Ovary (tissue), 3 donors: ENCODE results near the gene KNDC1.

Experiments used
- CTCF ChIP-seq, 3 donors: fragments of 450-650 bp in 2 of 3; fragments of 200-600 bp in 1 of 3; IDR thresholded peaks; one replicate each; pipeline versions ENCODE4 v1.5.1 to v1.8.0; 2016 to 2022; ENCODE audit warnings: antibody characterized with exemption in 3 of 3, mild to moderate bottlenecking in 1 of 3
- EP300 ChIP-seq: sonication (generic); formaldehyde crosslinking; IDR thresholded peaks from one replicate; pipeline ENCODE4 v1.6.1; 2017; ENCODE audit warnings: antibody characterized with exemption
- POLR2A ChIP-seq: fragments of 450-650 bp; IDR thresholded peaks from one replicate; pipeline ENCODE4 v1.6.1; 2017; ENCODE audit warnings: antibody characterized with exemption, mild to moderate bottlenecking, moderate library complexity
- donor health status: DM: no; HTN: no; CAD: no.

- TF ChIP-seq CTCF (IDR thresholded peaks at IDR 0.05) (no peak), POLR2A (no peak), EP300 (no peak)
Observed at GRCh38 chr10:133140417-133141143, 19.4 kb upstream of the KNDC1 start.
